Measurements from ENCODE around the gene PERCC1.

GRCh38 chr16:1435921-1436697 is 5.2 kb downstream of the PERCC1 start:
- TF ChIP-seq CTCF (IDR thresholded peaks at IDR 0.05; ENCODE audit: insufficient read depth, low read length, poor library complexity, severe bottlenecking), result no peak
- TF ChIP-seq EZH2phosphoT487 (conservative IDR thresholded peaks at IDR 0.05; ENCODE audit: low read length), result no peak

All from SU-DHL-6 (cell line).